Spleen (tissue), 7 donors: ENCODE data around the gene SMAD3.

Source experiments
- CTCF ChIP-seq, 11 experiments: fragments of 200-600 bp in 7 of 11; fragments of 450-650 bp in 4 of 11; sonication (generic) in 4 of 11; IDR thresholded peaks in 8 of 11; conservative IDR thresholded peaks in 3 of 11; 1 replicate in 7 of 11; 2 replicates in 4 of 11; pipeline versions ENCODE4 v1.4.0 to v1.8.0; 2016 to 2021; ENCODE audit warnings: antibody characterized with exemption in 11 of 11, inconsistent platforms in 4 of 11, mild to moderate bottlenecking in 1 of 11
- POLR2A ChIP-seq, 3 donors: fragments of 450-650 bp; IDR thresholded peaks; one replicate each; pipeline ENCODE4 v1.5.1; 2017; ENCODE audit warnings: antibody characterized with exemption in 3 of 3, mild to moderate bottlenecking in 1 of 3
- POLR2AphosphoS5 ChIP-seq, 3 donors: sonication (generic); formaldehyde crosslinking; IDR thresholded peaks; one replicate each; pipeline ENCODE4 v1.5.1; 2017; ENCODE audit warnings: antibody characterized with exemption in 3 of 3
- donor health status: DM: no; HTN: no; CAD: no; lungs with moderate emphysema.
- donor health status: DM: no; HTN: no; CAD: no.
- donor health status: DM: no; HTN: no; CAD: no.

DNA sequence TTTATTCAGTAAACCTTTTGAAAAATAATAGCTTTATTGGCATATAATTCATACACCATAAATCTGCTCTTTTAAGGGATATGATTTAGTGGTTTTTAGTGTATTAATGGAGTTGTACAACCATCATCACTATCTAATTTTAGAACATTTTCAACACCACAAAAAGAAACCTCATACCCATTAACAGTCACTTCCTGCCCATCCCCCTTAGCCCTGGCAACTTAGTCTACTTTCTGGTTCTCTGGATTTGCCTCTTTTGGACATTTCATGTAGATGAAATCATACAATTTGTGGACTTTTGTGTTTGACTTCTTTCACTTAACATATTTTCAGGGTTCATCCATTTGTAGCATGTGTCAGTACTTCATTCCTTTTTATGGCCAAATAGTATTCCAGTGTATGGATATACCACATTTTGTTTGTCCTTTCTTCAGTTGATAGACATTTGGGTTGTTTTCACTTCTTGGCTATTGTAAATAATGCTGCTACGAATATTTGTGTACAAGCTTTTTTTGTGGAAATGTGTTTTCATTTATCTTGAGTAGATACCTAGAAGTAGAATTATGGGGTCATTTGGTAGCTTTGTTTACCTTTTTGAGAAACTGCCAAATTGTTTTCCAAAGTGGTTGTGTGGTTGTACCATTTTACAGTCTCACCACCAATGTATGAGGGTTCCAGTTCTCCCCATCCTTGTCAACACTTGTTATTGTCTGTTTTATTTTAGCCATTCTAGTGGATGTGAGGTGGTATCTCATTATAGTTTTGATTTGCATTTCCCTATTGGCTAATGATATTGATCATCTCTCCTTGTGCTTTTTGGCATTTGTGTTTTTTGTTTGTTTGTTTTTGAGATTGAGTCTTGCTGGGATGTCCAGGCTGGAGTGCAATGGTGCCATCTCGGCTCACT is 45.8 kb downstream of the SMAD3 start:
- TF ChIP-seq CTCF (IDR thresholded peaks at IDR 0.05 in 8 of 11, conservative IDR thresholded peaks at IDR 0.05 in 3 of 11): no peak
- no peak for TF ChIP-seq POLR2AphosphoS5 (IDR thresholded peaks at IDR 0.05)
- no peak for TF ChIP-seq POLR2A (IDR thresholded peaks at IDR 0.05)
